CD4-positive, alpha-beta T cell treated with Interleukin-6 for 4 hours (primary cell): ENCODE results near the gene CEP170B.
"Not testable (repeated sequence)": the region's sequence is repeated elsewhere in the genome, so short reads cannot be mapped to it uniquely, and the experiment has no call there.

ENCODE experiments used
- DNase-seq: peaks from one replicate; pipeline ENCODE4 v3.0.0-alpha.2; 2020; ENCODE audit warnings: mixed read lengths

The CEP170B gene

DNA sequence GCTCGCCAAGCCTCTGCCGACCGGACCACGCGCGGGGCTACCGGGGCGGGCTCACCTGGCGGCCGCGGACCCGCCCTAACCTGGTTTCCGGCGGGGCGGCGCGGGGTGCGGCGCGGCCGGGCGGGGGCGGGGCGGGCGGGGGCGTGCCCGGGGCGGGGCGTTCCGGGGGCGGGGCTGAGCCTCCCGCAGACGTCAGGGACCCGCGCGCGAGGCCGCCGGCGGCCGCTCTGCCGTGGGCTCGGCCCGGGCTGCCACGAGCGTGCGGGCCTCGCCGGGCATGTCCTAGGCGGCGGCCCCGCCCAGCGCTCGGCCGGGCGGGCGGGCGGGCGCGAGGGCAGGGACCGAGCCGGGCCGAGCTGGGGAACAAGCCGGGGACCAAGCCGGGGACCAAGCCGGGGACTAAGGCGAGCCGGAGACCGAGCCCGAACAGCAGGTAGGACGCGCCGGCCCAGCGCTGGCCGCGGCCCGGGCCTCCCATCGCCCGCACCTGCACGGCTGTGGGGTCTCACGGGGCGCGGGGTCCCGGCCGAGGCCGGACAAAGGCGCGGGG is at the start of gene CEP170B:
Gene CEP170B, plus strand, starts transcription at position 188 of the 550 bp plus-strand sequence. CDS start 3,183 bp downstream, outside the sequence.
- DNase-seq, result peak; percentile 64

DNA sequence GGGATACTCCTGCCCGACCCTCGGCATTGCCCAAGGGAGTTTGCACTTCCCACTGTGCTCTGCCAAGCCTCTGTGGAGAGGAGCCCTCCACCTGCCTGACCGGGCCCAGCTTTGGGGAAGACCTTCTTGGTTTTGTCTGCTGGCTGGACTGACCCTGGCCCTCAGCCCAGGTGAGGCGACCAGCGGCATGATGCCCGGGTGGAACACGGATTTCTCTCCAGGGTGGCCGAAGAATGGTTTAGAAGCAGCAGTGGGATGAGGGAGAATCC is 48.5 kb upstream of the CEP170B start:
- DNase-seq, result no peak

DNA sequence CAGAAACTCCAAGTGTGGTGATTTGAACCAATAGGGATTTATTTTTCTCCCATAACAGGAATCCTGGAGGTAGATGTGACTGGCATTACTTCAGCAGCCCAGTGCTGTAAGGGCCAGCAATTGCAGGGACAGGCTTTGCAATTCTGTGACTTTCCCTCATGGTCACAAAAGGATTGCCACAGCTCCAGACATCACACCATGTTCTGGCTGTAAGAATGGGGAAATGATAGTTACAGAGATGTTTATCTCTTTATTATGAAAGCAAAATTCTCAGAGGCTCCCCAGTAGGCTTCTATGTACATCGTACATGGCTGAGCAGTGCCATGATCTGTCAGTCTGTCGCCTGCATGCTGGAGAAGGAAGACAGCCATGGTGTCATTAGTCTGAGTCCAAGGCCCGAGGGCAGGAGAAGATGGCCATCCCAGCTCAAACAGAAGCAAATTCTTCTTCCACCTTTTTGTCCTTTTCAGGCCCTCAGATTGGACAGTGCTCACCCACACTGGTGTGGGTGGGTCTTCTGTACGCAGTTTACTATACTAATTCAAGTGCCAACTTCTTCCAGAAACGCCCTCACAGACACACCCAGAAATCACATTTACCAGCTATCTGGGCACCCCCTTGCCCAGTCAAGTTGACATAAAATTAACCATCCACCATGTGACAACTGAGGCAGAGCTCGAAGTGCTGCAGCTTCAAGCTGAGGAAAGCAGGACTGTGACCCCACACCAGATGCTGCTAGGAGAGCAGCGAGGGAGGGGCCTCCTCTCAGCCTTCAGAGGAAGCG is 46.9 kb upstream of the CEP170B start:
- no peak for DNase-seq

DNA sequence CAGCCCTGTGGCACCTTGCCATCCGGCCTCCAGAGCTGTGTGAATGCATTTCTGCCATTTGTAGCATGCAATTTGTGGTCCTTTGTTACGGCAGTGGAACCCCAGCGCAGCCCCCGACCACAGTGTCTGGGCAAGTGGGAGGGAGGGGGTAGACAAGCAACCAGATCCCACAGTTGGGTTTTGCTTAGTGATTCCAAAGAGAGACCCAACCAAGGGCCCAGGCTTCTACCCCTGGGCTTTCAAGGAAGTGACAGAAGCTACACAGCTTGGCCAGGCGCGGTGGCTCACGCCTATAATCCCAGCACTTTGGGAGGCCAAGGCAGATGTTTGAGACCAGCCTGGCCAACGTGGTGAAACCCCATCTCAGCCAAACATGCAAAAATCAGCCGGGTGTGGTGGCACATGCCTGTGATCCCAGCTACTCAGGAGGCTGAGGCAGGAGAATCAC is 46.3 kb upstream of the CEP170B start:
- DNase-seq, result no peak

DNA sequence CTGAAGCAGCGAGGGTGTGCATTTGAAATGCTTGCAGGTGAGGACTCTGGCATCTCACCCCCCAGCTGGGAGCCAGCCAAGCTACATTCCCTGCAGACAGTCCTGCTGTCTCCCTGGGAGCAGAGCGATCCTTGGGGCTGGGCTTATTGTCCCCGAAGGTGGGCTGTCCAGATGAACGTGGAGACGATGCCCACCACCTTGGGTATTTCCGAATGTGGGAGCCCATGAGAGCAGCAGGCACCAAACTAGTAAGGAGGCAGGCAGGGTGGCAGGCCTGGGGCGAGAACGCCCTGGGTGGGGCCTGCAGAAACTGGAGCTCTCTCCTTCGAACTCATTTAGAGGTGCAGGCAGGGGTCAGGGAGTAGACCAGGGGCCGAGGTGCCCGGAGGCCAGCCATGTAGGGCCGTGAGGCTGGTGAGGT is 45.7 kb upstream of the CEP170B start:
- no peak for DNase-seq

DNA sequence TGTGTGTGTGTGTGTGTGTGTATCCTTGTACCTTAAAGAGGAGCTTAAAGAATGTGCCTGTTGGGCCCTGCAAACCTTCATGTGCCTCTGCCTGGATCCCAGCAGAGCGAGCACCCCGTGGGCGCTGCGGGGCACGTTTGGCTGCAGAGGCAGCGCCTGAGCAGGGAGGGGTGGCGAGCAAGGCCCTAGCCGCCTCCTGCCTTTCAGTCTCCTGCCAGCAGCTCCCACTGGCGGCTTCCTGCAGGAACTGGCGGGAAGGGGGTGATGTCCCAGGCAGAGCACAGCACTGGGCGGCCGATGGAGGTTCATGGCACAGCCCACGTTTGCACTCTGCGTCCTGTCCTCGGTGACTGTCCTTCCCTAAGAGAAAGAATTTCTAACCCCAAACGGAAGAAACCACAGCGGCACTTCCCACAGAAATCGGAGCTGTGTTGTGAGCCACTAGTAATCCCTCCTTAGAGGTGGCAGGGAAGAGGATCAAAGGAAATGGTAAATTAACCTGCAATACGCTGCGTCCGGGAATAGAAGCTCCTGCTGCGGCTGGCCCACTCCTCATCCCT is 44.3 kb upstream of the CEP170B start:
- no peak for DNase-seq

DNA sequence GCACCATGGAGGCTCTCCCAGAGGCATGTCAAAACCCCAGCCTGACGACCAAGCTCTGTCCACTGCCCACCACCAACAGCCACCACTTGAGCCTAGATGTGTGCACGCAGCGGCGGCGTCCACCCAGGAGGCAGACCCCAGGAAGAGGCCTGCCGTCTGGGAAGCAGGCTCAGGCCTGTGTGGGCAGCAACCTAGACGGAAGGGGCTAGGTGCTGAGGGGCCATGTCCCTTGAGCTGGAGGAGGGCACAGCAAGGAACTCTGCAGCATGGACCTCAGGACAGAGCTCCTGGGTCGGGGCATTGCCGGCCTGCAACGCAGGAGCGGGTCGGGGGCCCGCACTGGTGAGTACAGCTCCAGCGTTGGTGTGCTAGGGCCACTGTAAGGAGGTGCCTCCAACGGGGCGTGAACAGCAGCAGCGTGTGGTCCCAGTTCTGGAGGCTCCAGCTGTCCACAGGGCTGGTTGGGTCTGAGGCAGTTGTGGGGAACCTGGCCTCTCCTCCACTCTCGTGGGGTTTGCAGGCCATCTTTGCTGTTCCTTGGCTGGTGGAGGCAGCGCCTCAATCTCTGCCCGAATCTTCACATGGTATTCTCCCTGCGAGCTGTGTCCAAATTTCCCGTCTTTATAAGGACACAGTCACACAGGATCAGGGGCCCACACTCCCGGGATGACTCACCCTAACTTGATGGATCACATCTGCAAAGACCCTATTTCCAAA is 43.7 kb upstream of the CEP170B start:
- DNase-seq, result no peak

DNA sequence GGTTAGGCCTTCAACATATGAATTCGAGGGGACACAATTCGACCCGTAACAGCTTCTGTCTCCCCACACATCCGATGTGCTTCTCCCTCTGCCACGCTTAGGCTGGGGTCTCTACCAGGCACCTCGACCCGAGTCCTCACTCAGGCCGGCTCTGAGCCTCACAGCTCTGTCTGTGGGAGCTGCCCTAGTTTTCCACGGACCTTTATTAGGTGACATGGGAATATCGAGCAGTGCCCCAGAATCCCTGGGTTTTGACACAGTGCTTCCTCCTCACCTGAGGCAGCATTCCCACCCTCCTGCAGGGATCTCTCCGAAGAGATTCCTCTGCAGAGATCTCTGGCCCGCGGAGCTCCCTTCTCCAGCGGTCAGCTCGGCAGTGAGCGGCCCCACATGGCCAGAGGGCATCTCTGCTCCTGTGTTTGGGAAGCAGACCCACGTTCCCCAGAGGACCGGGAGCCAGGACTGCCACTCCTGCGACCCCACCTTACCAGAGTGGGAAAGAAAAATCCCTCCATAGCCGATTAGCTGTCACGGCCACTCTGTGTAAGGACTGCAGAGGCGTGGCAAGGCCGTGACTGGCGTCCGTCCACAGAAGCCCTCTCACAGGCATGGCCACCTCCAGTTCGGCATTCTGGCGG is 43.0 kb upstream of the CEP170B start:
- no peak for DNase-seq

DNA sequence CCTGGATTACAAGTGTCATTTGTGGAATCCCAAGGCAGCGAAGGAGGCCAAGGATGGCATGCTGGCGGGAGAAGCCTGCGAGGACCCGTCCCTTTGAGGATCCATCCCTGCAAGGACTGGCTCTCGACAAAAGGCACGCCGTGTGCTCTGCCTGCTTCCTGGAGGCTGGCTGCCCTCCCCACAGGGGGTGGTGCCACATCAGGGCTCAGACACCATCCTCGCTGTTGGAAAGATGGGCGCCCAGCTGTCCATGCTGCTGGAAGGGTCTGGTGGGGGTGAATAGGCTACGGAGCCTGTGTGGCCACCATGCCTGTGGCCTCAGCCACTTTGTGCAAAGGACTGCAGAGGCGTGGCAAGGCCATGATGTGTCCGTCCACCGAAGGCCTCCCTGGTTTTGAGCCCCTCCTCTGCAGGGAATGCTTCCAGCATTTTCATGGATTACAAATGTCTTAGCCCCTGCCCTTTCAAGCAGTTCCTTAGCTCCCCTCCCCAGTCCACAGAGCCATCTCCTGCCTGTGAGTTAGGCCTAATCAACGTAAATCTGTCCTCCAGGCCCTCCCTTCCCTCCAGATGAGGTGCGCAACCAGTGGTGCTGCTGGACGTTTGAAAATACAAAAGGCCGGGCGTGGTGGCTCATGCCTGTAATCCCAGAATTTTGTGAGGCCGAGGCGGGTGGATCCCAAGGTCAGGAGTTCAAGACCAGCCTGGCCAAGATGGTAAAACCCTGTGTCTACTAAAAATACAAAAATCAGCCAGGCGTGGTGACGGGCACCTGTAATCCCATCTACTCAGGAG is 42.0 kb upstream of the CEP170B start:
- no peak for DNase-seq

DNA sequence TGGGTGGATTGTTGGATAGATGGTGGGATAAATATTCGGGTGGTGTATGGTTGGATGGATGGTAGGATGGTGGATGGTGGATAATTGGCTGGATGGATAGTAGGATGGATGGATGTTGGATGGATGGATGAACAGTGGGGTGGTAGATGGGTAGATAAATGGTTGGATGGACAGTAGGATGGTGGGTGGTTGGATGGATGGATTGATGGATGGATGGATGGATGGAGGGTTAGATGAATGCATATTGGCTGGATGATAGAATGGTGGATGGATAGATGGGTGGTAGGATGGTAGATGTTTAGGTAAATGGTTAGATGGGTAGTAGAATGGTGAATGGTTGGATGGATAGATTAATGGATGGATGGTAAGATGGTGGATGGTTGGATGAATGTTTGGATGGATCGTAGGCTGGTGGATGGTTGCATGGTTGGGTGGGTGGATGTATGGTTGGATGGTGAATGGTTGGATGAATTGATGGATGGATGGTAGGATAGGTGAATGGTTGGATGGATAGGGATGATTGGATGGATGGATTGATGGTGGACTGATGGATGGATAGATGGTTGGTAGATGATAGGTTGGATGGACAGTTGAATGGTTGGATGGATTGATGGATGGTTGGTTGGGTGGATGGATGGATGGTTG is 40.6 kb upstream of the CEP170B start:
- DNase-seq, result no peak

DNA sequence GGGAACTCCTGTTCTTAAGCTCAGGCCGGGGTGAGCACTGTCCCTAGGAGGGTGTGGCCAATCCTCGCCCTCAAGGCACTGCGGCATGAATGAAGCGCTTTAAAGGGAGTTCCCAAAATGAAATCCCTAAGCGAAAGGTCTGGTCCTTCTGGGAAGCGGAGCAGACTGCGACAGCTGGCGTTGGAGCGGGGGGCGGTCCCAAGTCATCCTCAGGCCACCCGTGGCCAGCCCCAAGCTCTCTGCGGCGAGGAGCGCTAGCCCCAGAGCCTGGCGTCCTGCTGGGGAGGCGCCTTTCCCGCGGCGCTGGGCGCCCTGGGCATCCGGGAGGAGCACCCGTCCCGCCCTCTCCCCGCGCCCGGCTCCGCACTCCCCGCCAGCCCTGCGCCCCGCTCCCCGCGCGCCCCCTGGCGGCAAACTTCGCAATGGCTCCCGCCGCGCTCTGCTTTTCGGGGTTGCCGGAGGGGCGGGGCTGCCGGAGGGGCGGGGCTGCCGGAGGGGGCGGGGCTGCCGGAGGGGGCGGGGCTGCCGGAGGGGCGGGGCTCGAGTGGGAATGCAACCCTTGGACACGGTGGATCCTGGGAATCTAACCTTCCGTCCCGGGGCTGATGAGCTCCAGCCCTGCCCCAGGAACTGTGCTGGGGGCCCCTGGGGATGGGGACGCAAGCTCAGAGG is 38.7 kb upstream of the CEP170B start:
- DNase-seq, result peak; percentile 95

DNA sequence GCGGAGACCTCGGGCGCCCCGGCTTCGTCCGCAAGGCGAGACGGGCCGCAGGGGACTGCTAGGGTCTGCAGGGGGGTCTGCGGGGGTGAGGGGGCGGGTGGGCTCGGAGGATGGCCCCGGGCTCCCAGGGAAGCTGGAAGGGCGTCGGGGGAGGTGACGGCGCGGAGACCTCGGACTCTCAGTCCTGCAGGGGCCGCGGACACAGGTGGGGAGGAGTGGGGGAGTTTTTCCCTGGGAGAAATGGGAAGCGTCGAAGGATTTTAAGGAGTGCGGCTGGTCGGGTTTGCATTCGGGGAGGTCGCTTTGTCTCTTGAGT is 38.2 kb upstream of the CEP170B start:
- DNase-seq, result no peak

DNA sequence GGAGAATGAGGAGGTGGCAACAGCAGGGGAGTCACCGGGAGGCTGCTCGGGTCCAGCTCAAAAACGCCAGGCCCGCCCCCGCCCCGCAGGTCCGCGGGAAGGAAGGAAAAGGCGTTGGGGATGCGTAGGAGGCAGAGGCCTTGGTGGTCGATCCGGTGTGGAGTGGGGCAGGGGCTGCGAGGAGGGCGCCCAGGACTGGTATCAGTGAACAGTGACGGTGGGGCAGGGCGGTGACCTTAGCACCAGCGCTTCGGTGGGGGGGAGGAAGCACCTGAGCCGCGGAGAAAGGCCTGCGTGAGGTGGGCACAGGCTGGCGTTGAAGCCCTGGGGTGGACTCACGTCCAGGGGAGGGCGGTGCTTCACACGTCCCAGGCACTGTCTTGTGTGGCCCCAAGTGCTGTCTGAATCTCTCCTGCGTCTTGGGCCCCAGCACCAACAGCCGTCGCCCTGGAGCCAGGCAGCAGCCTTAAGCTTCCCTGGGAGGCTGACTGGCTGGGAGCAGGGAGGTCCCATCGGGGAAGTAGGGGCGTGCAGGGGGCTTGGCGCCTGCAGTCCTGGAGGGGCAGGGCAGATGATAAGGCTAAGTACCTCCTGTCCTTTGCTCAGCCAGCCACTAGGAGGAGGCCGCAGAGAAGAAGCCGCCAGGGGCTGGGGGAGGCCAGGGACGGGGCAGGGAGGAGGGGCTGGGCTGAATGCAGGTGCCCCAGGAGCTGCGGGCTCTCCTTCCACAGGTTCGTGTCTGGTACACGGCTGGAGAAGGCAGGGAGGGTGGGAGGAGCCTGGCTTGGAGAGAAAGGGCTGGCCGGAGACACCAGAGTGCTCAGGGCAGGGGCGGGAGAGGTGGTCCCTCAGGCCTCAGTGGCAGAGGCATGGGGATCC is 37.7 kb upstream of the CEP170B start:
- DNase-seq, result peak; percentile 60

DNA sequence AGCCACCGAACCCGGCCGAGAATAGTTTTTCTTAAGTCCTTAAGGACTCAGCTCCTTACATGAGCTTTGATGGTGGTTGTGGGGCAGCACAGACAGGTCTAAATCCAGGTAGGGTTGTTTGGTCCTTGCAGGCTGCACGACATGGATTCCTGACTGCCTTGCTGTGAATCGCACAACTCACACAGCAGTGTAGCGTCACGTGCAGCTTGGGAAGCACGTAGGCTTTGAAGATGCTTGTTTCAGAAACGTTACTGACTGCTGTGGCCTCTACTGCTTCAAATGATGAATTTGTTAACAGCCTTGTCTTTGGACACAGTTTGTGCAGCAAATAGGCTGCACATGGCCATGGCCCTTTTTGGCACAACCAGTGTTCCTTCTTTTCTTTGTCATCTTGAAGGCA is 34.3 kb upstream of the CEP170B start:
- DNase-seq, result no peak

DNA sequence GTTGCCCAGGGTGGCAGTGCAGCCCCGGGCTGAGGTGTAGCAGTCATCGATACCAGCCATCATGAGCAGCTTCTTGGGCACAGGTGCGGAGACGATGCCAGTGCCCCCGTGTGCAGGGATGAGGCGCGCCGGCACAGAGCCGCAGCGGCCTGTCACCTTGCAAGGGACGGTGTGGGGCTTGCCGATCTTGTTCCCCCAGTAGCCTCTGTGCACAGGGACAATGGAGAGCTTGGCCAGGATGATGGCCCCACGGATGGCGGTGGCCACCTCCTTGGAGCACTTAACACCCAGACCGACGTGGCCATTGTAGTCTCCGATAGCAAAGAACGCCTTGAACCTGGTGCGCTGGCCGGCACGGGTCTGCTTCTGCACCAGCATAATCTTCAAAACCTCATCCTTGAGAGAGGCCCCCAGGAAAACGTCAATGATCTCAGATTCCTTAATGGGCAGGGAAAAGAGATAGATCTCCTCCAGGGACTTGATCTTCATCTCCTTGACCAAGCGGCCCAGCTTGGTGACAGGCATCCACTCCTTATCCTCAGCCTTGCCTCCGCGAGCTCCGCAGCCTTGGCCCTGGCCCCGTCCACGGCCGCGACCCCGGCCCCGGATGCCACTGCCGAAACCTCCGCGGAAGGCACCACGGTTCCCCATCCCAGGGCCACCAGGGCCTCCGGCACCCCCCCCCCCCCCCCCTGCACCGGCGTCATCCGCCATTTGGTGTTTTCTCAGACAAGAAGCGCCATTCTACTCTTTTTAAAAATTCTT is 28.7 kb upstream of the CEP170B start:
- not testable (repeated sequence) for DNase-seq

DNA sequence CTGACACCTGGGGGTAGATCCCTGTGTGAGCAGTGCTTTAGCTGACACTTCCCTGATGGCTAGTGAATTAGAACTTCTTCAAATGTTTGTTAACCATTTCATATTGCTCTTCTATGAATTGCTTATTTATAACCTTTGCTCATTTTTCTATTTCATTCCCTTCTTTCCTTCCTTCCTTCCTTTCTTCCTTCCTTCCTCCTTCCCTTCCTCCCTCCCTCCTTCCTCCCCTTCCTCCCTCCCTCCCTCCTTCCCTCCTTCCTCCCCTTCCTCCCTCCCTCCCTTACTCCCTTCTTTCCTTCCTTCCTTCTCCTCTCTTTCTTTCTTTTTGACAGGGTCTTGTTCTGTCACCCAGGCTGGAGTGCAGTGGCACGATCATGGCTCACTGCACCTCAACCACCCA is 23.3 kb upstream of the CEP170B start:
- no peak for DNase-seq

DNA sequence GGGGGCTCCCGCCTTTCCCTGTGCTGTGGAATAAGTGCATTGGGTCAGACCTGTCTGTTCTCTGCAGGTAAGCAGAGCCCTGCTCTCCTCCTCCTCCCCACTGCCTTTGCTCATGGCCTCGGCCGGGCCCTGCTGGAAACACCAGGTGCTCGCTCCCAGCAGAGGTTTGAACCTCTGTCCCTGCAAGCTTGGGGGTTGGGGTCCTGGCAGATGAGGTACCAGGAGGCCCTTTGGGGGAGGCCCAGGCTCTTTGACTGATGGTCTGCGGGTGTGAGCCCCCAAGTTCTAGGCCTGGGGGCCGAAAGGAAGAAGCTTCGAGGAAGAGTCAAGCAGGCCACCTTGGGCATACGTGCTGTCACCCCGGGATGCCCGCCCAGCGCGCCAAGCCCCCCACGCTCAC is 22.1 kb upstream of the CEP170B start:
- DNase-seq, result no peak

DNA sequence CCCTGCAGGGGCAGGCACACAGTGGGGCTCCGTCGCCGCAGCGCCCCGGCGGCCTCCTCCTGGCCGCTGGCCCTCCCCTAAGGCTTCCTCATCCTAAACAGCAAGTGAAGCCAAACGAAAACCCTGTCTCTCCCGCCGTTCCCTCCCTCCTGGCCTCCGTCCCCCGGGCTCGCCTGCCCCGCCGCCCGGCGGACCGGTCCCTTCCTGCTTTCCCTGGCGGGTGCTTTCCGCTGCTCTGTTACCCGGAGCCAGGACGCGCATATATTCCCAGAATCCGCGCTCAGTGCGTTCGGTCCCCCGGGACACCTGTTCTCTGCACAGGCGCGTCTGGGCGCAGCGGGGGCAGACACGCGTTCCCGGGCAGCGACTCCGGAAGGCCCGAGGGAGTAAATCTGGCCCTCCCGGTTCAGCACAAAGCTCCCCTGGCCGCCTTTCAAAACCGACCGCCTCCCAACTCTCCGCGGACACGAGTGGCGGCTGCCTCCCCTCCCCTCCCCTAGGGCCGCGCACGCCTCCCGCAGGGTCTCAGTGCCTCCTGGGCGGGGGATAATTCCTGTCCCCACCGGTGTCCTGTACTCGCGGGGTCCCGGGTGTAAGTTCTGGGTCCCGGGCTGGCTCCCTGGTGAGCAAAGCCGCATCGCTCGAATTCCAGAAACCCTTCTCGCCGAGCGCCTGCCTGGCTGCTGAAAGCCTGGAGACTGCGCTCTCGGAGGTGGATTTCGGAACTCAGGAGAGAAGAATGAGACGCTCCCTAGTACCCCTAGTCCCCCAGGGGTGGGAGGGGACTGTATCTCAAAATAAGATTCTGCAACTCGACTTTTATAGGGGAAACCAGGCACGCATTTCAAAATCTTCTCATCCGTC is 21.4 kb upstream of the CEP170B start:
- no peak for DNase-seq
